ENCODE measurements around the gene OPHN1.

The OPHN1 gene

GRCh38 chrX:68433155-68433980 lies at the start of gene OPHN1:
Gene OPHN1 (minus strand): TSS chrX:68433495. CDS start chrX:68433020, 475 bp downstream.
- DNase-seq (ENCODE audit: low spot score): no peak

GRCh38 chrX:68480969-68481368 lies 47.7 kb upstream of the OPHN1 start:
- DNase-seq (ENCODE audit: low spot score): no peak

GRCh38 chrX:68464796-68465195 lies 31.5 kb upstream of the OPHN1 start:
- DNase-seq (ENCODE audit: low spot score): no peak

- no peak for DNase-seq (ENCODE audit: low spot score)
Measured at GRCh38 chrX:68463880-68464279, 30.6 kb upstream of the OPHN1 start.

GRCh38 chrX:68462653-68463052 lies 29.4 kb upstream of the OPHN1 start:
- peak; percentile 40 for DNase-seq (ENCODE audit: low spot score)

GRCh38 chrX:68462197-68462596 lies 28.9 kb upstream of the OPHN1 start:
- DNase-seq (ENCODE audit: low spot score): no peak

- no peak for DNase-seq (ENCODE audit: low spot score)
Measured at GRCh38 chrX:68461576-68461975, 28.3 kb upstream of the OPHN1 start.

- no peak for DNase-seq (ENCODE audit: low spot score)
Measured at GRCh38 chrX:68461093-68461492, 27.8 kb upstream of the OPHN1 start.

GRCh38 chrX:68455151-68455510 lies 21.8 kb upstream of the OPHN1 start:
- DNase-seq (ENCODE audit: low spot score): no peak

- no peak for DNase-seq (ENCODE audit: low spot score)
Measured at GRCh38 chrX:68454476-68455150, 21.3 kb upstream of the OPHN1 start.

- no peak for DNase-seq (ENCODE audit: low spot score)
Measured at GRCh38 chrX:68451720-68452119, 18.4 kb upstream of the OPHN1 start.

GRCh38 chrX:68443155-68443868 lies 10.0 kb upstream of the OPHN1 start:
- peak; percentile 55 for DNase-seq (ENCODE audit: low spot score)

- DNase-seq (ENCODE audit: low spot score): no peak
Measured at GRCh38 chrX:68440940-68441339, 7.6 kb upstream of the OPHN1 start.

- no peak for DNase-seq (ENCODE audit: low spot score)
Measured at GRCh38 chrX:68440442-68440841, 7.1 kb upstream of the OPHN1 start.

GRCh38 chrX:68439341-68439740 lies 6.0 kb upstream of the OPHN1 start:
- no peak for DNase-seq (ENCODE audit: low spot score)

- no peak for DNase-seq (ENCODE audit: low spot score)
Measured at GRCh38 chrX:68438575-68438974, 5.3 kb upstream of the OPHN1 start.

GRCh38 chrX:68433981-68434299 lies 645 bp upstream of the OPHN1 start:
- no peak for DNase-seq (ENCODE audit: low spot score)

- no peak for DNase-seq (ENCODE audit: low spot score)
Measured at GRCh38 chrX:68432648-68433047, 647 bp downstream of the OPHN1 start.

GRCh38 chrX:68431836-68432235 lies 1.5 kb downstream of the OPHN1 start:
- DNase-seq (ENCODE audit: low spot score): no peak

GRCh38 chrX:68429216-68429615 lies 4.1 kb downstream of the OPHN1 start:
- no peak for DNase-seq (ENCODE audit: low spot score)

- no peak for DNase-seq (ENCODE audit: low spot score)
Measured at GRCh38 chrX:68428431-68428830, 4.9 kb downstream of the OPHN1 start.

GRCh38 chrX:68424719-68425118 lies 8.6 kb downstream of the OPHN1 start:
- no peak for DNase-seq (ENCODE audit: low spot score)

GRCh38 chrX:68422478-68422877 lies 10.8 kb downstream of the OPHN1 start:
- no peak for DNase-seq (ENCODE audit: low spot score)

All from activated CD4-positive, alpha-beta T cell treated with anti-CD3 and anti-CD28 coated beads, Interleukin-2, Interleukin-4, amounts not matched to agents 100 ng/mL and 50 ng/mL, durations not matched to agents 16 hours and 8 hours (primary cell).